NCI-H82 treated with DMSO at 0.1 percent for 48 hours (cell line): Measurements from ENCODE around the gene MIER2.

Experiments used
- DNase-seq: peaks from one replicate; lab custom pipeline; 2025; ENCODE audit not compliant: unreplicated experiment; lab: John Stamatoyannopoulos, UW

The MIER2 gene

DNA sequence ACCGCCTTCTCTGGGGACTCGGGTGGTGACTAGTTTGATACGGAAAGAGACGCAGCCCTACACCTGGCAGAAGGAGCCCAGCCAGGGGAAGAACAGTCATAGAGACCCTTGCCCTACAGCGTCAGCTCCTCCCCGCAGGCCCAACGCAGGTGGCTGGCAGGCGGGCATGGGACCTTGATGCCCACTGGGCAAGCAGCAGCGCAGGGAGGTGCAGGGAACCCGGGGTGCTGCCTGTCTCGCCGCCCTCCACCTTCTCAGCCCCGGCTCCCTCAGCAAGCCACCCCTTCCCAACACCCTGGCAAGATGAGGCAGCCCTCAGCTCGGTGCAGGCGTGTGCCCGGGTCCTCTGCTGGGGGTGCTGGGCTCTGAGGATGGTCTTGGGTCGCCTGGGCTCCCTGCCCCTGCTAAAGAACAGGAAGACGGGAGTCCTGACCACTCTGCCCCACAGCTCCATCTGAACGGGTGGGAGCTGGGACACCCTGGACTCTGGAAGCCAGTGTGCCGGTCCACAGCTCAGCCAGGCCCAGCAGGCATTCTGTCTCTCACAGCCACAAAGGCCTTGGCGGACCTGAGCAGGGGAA lies 9.0 kb downstream of the MIER2 start:
- no peak for DNase-seq

DNA sequence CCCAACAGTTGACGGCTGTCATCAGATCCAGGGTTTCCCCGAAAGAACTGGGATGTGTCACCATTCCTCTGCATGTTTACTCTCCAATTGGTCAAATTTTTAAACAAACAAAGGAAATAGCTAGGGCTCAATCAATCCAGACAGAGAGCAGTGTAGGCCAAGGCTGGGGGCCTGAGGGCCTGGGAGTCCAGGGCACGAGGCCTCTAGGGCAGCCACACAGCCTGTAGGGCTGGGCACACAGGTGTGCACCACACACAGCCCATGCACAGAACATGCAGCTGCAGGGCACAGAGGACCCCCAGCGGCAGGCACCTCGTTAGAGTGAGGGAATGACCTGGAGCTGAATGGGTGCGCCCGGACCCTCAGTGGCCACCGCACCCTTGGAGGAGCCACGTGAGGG lies 9.5 kb downstream of the MIER2 start:
- no peak for DNase-seq

DNA sequence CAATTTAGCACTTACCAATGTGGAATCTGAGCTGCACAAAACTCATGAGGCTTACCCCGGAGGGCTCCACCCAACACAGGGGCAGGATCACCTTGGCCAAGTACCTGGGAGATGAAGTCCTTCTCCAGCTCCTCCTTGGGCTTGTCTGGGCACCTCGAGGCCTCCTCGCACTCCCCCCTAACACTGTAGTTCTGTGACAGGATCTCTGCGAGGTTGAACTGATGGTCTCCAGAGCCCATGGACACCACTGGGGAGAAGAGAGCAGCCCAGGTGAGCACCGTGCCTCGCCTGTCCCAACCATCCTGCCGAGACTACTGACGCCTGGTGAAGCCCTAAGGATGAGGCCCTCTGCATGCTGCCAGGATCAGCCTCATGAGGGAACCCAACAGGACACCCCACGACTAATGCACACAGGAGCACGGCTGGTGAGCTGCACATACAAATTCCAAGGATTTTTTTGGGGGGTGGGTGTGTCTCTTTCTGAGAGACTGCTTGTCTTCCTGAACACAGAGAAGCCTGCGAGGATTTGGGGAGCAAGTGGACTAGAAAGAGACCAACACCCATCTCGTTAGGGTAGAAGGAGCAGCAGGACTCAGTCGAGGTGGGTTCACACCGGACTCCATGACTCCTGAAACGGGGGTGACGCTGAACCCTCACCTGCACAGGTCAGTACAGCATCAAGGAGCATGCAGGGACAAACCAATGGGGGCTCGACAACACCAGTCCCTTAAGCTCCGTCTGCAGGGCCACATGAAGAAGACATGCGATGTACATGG lies 10.1 kb downstream of the MIER2 start:
- no peak for DNase-seq

DNA sequence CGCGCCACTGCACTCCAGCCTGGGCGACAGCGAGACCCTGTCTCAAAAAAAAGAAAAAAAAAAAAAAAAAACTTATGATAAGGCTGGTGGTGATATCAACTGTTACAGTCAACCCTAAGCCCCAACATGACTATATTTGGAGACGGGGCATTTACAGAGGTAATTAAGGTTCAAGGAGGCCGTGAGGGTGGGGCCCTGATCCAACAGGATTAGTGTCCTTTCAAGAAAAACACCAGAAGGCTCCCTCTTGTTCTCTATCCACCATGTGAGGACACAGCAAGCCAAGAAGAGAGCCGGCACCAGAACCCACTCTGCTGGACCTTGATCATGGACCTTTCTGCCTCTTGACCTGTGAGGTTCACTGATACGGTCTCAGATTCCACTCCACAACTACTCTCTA lies 14.1 kb downstream of the MIER2 start:
- DNase-seq: no peak

DNA sequence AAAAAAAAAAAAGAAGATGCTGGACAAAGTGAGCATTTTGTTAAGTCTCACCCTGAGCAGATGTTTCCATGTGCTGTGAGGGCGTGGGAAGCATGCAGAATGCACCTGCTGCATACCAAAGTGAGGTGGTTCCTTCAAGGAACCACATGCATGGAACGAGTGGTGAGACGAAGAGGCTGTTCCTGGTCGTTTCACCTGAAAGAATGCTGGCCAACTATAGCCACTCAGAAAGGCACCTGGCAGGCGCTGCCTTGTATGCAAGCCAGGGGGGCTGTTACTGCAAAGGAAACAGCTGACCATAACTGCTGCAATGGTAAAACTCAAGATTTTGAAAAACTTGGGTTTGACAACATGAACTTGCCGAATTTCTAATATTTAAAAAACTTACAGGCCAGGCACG lies 14.7 kb downstream of the MIER2 start:
- DNase-seq: no peak

DNA sequence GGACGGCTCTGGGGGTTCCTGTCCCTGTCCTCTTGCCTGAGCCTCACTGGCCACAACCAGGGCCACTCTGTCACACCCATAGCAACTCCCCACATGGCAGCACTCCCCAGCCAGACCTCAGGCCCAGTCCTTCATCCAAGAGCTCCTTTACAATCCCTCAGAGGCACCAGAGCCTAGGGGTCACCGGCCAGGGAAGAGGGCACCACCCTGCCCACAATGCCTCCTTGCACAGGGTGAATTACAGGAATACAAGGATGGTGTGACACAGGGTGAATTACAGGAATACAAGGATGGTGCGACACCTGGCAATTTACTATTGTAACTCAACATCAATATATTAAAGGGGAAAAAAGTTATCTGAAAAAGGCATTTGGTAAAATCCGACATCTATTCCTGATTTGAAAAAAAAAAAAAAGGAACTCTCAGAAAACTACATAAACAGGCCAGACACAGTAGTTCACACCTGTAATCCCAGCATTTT lies 16.5 kb downstream of the MIER2 start:
- no peak for DNase-seq

DNA sequence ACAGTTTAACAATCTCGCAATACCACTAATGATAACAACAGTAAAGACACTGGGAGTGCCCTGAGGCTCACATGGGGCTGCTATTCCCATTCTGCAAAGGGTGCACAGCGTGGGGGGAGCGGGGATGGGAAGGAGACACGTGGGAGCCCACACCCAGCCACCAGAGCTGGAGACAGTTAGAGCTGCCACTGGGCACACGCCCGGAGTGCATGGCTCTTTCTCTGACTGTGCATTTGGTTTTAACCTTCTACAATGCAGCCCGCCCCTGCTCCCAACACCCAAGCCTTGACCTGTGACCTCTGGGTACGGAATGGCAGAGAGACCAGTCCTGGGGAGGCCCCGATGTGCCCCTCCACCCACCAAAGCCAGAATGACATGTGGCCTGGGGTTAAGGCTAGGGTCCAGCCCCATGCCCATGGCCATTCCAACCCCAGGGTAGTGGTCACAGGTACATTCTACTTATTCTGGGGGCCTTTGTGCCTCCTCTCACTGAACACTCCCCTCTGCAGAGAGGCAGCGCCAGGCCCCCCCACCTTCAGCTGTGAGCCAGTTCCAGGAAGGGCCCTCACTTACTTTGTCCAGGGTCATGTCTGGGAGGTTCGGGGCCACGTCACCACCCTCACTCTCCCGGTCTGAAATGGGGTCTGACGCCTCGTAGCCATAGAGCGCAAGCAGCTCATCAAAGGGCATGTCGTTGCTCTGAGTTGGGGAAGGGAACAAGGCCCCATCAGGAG lies 17.1 kb downstream of the MIER2 start:
- DNase-seq: no peak

DNA sequence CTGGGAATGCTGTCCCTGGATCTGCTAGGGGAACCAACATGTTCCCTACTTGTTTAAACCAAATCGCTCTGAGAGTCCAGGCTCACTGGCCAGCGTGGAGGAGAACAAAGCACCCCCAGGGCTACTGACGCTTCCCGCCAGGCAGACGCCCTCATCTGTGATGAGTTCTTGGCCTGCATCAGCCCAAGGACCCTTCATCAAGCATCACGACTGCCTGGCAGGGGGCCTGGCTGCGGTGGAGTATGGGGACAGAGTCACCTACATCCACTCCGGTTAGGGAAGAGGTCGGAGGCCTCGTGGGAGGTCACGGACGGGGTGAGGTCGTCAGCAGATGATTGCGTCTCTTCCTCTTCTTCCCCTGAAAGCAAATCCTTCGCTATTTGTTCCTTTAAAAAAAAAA lies 17.7 kb downstream of the MIER2 start:
- no peak for DNase-seq

DNA sequence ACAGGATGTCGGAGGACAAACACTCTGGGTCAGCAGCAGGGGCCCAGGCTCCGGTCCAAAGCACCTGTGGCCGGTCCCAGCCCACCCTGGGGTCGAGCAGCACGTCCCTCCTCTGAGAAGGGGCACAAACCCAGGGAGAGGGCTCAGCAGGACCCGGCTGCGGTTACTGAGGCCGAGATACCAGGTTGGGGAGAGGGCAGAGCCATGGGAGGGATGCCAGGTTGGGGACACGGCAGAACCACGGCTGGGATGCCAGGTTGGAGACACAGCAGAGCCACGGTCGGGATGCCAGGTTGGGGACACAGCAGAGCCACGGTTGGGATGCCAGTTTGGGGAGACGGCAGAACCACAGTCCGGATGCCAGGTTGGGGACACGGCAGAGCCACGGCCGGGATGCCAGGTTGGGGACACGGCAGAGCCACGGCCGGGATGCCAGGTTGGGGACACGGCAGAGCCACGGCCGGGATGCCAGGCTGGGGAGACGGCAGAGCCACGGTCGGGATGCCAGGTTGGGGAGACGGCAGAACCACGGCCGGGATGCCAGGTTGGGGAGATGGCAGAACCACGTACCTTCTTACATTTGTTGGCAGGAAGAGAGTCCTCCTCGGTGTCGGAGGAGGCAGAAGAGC lies 18.5 kb downstream of the MIER2 start:
- DNase-seq: no peak

DNA sequence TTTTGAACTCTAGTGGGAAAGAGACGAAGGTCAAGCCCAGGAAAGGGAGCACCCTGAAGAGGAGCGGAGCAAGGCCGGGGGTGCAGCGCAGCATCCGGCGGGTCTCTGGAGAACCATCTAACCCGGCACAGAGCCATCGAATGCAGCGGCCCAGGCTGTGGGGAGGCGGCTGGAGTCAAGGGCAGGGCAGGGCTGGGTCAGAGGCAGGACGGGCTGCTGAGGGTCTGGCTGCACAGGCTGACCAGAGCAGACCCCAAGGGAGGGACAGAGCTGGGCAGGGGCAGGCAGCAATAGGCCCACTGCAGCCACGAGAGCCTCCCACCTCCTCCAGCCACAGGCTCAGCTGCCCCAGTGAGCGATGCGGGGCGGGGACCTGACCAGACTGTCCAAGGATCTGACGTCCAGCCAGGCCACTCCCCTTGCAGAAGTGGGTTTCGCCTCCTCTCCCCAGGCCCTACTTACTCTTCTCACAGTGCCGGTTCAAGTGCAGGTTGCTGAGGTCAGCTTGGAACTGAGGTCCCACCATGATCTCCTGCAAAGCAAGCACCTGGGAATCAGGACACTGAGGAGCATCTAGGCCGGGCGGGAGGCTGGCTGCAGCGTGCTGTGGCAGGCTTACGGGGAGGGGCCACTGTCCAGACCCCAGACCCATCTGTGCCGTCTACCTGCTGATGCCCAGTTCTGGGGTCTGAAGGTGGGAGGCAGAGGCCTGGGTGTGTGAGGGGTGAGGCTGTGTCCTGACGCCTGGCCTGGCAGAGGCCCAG lies 19.2 kb downstream of the MIER2 start:
- no peak for DNase-seq

DNA sequence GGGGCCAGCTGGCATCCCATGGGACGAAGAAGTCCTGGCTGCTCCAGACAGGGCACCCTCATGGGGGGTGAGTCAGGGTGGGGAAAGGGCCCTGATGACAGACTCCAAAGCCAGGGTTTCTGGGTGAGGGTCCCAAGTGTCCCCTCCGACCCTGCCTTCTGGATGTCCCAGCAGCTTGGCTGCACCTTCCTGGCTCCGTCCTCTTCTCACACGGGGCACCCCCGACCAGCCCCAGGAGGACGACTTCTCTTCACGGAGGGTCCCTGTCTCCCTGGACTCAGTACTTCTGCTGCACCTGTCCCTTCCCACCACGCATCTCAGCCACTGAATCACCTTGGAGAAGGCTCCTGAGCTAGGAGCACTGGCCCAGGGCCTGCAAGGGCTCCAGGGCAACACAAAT lies 19.9 kb downstream of the MIER2 start:
- DNase-seq: no peak

DNA sequence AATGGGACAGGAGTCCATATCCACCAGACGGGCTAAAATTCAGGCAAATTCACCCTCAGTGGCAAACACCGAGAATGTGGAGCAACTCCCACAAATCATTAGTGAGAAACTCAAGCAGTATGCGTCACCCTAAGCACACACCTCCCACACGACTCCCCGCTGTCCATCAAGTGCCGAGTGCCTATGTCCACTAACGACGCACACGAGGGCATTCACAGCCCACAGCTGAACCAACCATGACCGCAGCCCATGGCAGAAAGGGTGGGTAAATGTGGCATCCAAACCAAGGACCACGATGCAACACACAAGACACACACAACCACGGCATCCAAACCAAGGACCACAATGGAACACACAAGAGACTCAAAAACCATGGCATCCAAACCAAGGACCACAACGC lies 22.0 kb downstream of the MIER2 start:
- no peak for DNase-seq

DNA sequence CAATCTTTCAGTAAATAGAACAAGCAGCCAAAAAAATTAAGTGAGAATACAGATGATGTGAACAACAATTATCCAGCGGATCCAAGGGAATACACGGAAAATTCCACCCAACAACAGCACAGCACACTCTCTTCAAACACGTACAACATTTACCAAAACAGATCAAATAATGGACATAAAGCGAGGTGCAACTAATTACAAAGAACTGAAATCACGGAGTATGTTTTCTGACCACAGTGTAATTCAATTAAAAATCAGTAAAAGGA lies 26.2 kb downstream of the MIER2 start:
- no peak for DNase-seq

DNA sequence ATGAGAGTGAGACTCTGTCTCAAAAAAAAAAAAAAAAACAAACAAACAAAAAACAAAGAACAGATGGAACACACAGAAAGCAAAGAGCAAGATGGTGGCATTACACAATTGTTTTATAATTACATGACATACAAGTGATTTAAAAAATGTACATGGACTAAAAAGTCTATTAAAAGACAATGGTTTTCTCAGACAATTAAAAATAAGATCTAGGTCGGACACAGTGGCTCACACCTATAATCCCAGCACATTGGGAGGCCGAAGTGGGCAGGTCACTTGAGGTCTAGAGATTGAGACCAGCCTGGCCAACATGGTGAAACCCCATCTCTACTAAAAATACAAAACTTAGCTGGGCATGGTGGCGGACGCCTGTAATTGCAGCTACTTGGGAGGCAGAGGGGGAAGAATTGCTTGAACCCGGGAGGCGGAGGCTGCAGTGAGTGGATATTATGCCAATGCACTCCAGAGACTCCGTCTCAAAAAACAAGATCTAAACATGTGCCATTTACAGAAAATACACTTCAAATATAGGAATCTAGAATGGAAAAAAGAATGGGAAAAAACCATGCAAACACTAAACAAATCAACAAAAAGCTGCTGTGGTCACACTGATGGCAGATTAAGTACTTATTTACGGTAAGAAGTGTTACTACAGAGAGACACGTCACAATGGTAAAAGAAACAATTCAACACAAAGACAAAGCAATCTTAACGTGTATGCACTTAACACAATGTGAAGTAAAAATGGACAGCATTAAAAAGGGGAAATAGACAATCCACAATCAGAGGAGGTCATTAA lies 26.7 kb downstream of the MIER2 start:
- no peak for DNase-seq

DNA sequence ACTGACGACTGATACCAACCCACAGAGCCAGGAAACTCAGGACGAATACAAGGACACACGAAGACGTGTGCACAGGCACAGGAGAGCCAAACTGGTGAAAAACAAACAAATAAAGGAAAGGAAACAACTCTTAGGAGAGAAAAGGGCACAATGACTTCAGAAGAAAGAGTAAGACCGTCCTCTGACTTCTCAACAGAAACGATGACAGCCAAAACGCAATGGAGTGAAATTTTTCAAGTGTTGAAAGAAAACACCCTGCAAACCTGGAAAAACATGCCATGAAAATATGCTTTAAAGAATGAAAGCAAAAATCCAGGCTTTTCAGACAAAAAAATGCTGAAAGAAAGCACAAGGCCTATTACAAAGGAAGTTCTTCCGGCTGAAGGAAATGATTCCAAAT lies 28.8 kb downstream of the MIER2 start:
- DNase-seq: no peak

DNA sequence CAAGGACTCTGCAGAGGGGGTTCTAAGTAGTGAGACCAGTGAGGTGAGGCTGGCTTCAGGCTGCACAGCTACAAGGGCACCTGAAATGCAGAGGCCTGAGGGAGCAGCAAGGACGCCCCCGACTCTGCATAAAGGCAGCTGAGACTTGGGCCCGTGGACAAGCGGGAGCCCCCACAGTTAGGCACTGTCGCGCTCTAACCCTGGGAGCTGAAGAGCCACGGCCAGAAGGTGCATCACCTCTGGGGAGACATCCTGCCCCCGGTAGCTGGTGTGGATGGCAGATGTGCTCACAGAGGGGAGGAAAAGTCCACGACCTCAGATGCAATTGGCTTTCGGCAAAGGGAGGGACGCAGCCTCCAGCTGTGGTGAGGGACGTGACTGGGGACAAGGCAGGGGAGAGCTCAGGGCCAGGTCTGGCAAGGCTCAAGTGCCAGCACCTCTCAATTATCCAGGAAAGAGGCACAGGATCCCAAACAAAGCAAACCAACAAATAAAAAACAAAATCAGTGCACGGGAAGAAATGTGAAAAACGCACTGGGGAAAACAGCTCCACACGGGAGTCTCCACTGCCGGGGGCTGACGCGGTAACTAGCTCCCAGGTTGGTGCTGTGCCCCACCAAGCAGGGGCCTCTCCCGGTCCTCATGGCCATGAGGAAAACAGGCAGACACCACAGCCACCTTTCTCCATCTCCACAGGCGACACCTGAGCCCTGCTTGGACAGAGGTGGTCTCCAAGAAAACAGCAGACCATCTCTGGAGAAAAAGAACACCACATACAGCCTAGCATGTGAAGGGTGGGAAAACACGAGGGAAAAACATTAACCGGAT lies 30.4 kb downstream of the MIER2 start:
- DNase-seq: no peak

DNA sequence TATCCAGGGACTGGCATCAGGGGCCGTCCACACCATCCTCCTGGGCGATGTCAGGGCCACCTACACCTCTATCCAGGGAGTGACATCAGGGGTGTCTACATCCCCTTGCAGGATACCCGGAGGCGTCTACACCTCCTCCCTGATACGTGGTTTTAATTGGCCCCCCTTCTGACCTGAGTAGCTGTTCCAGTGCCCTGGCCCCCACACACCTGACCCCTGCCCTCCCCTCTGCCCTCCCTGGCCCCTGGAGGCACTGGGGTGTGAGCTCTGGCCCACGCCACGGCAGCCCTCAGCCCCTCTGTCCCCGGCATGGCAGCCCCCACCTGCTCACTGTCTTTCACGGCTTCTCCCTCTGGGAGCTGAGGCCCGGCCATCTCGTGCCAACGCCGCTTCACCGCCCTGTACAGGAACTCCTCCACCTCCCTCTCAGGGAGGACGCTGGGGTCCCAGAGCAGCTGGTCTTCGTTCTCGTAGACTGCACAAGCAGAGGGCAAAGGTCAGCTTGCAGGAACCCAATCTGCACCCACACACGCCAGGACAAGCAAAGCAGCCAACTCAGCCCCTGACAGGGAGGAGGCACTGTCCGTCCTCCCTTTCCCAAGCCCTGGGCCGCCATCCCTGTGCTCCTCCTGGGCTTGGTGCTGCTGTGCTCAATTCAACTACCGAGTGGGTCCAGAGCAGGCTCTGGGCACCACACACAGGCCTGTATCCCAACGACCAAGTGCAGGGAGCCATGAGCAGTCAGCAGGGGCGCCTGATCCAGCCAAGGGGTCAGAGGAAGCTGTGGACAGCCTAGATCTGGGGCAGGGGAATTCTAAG lies 31.2 kb downstream of the MIER2 start:
- no peak for DNase-seq

DNA sequence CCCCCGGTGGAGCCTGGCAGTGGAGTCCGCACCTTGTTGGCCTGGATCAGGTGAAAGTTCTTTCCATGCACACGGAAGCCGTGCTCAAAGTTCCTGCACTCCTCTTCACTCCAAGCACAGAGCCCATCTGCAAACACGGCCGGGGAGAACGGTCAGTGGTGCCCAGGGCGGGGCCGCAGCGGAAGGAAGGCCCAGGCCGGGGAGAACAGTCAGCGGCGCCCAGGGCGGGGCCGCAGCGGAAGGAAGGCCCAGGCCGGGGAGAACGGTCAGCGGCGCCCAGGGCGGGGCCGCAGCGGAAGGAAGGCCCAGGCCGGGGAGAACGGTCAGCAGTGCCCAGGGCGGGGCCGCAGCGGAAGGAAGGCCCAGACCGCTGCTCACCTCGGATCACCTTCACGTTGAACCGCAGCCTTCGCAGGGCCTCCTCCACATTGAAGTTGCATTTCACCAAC lies 32.8 kb downstream of the MIER2 start:
- no peak for DNase-seq
